Measurements from ENCODE around the gene DPP4.

DNA sequence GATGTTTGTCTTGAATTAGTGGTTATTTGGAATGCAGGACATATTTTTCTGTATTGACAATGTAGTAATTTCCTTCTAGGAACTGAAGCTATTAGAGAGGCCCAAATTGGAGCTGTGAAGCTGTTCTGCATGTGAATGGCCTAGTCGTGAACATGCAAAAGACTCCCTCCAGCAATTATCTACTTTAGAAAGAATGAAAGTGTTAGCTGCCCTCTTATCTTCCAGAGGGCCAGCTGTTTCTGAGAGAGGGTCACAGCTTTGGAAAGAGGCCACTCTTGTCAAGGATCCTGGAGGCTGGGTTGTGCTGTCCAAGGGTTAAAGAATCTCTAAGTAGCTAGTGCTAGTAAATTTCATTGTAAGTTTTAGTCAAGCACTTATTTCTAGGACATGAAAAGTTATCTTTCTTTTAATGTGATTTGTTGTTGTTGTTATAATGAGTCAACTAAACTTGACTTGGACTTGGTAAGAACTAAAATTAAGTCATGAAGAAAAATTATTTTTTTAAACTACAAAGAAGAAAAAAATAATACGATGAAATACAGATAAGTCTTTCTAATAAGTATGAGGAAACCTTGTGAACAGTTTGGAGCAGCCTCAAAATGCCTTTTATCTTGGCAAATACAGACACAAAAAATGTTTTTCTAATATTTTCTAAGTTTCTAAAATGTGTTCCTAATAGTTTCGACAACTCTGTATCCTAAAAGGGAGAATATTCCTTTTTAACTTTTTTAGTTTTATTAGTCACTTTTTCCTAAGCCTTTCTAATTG is 36.8 kb downstream of the DPP4 start:
- TF ChIP-seq POLR2A (IDR thresholded peaks at IDR 0.05), result no peak
- TF ChIP-seq, protein P1, sequence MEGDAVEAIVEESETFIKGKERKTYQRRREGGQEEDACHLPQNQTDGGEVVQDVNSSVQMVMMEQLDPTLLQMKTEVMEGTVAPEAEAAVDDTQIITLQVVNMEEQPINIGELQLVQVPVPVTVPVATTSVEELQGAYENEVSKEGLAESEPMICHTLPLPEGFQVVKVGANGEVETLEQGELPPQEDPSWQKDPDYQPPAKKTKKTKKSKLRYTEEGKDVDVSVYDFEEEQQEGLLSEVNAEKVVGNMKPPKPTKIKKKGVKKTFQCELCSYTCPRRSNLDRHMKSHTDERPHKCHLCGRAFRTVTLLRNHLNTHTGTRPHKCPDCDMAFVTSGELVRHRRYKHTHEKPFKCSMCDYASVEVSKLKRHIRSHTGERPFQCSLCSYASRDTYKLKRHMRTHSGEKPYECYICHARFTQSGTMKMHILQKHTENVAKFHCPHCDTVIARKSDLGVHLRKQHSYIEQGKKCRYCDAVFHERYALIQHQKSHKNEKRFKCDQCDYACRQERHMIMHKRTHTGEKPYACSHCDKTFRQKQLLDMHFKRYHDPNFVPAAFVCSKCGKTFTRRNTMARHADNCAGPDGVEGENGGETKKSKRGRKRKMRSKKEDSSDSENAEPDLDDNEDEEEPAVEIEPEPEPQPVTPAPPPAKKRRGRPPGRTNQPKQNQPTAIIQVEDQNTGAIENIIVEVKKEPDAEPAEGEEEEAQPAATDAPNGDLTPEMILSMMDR (IDR thresholded peaks at IDR 0.05), result no peak
